A549 (cell line): ENCODE measurements around the gene WDFY1. TPM values are rescaled to one million over a fixed set of nuclear protein-coding genes. Genes with fewer than 3 reads are reported as not detected.

Experiments
- ATAC-seq, 2 experiments: fragments of 200-7000 bp in 1 of 2; fragments of >200 bp in 1 of 2; cut with Nextera tagmentation in 1 of 2; cut with Tn5 transposase in 1 of 2; 3 replicates each; pipeline versions ENCODE4 v1.8.0 to v1.9.1; 2018 to 2020; ENCODE audit warnings: mild to moderate bottlenecking in 1 of 2, moderate library complexity in 1 of 2
- CTCF ChIA-PET: fragments of 300-600 bp; sonication (Branson Sonifier 250); formaldehyde crosslinking; extraction: SDS; loops from one replicate; lab custom pipeline; 2021; ENCODE audit warnings: antibody characterized with exemption, inconsistent platforms; lab: Yijun Ruan, JAX
- POLR2A ChIA-PET: fragments of 350-600 bp; formaldehyde crosslinking; extraction: SDS; loops from one replicate; lab custom pipeline; 2021; ENCODE audit warnings: antibody characterized with exemption, inconsistent platforms; lab: Yijun Ruan, JAX
- DNase-seq, 2 experiments: peaks; one replicate each; pipeline versions ENCODE4 v3.0.0 to v3.0.0-alpha.2; 2011 to 2016; ENCODE audit warnings: low read depth in 1 of 2, low spot score in 1 of 2
- FAIRE-seq: peaks from 2 replicates; lab custom pipeline; 2011; peaks lifted over from hg19 to GRCh38; lab: Jason Lieb, UNC
- H3K27ac ChIP-seq, 2 experiments: fragments of >200 bp; sonication (Bioruptor Twin); formaldehyde crosslinking; 3 replicates each; pipeline ENCODE4 v1.5.1; 2016 to 2017
- H3K4me1 ChIP-seq: fragments of >200 bp; sonication (Bioruptor Twin); formaldehyde crosslinking; 3 replicates; pipeline ENCODE4 v1.6.1; 2016
- H3K4me2 ChIP-seq: fragments of >200 bp; sonication (Bioruptor Twin); formaldehyde crosslinking; 3 replicates; pipeline ENCODE4 v1.6.1; 2016
- H3K4me3 ChIP-seq: fragments of >200 bp; sonication (Bioruptor Twin); formaldehyde crosslinking; 3 replicates; pipeline ENCODE4 v1.5.1; 2016
- H3K9me3 ChIP-seq: fragments of >200 bp; sonication (Bioruptor Twin); formaldehyde crosslinking; 3 replicates; pipeline ENCODE4 v1.6.1; 2016
- CBX2 ChIP-seq: fragments of 200-600 bp; sonication (generic); IDR thresholded peaks from 2 replicates; pipeline ENCODE4 v1.6.1; 2016; ENCODE audit warnings: low read depth, mild to moderate bottlenecking, borderline replicate concordance
- CBX8 ChIP-seq: fragments of 200-600 bp; sonication (generic); IDR thresholded peaks from 2 replicates; pipeline ENCODE4 v1.6.1; 2016
- CEBPB ChIP-seq, 2 experiments: fragments of >200 bp in 1 of 2; sonication (Bioruptor Twin) in 1 of 2; formaldehyde crosslinking in 1 of 2; IDR thresholded peaks; 2 replicates each; pipeline ENCODE4 v1.6.1; 2012 to 2016
- EHMT2 ChIP-seq: fragments of 200-600 bp; sonication (generic); IDR thresholded peaks from 2 replicates; pipeline ENCODE4 v1.6.1; 2016; ENCODE audit warnings: antibody characterized with exemption, low read depth, mild to moderate bottlenecking, moderate library complexity
- ESRRA ChIP-seq: fragments of 150-350 bp; IDR thresholded peaks from 2 replicates; pipeline ENCODE4 v1.6.1; 2014; ENCODE audit warnings: mild to moderate bottlenecking, low read length, borderline replicate concordance
- FOSB ChIP-seq: fragments of 250-450 bp; sonication (Bioruptor Pico); IDR thresholded peaks from 2 replicates; pipeline ENCODE4 v1.5.0; 2020; ENCODE audit warnings: mild to moderate bottlenecking, moderate library complexity
- GATA3 ChIP-seq: IDR thresholded peaks from 2 replicates; pipeline ENCODE4 v1.6.1; 2012; ENCODE audit warnings: borderline replicate concordance
- HEYL ChIP-seq: fragments of 250-450 bp; sonication (Bioruptor Pico); IDR thresholded peaks from 2 replicates; pipeline ENCODE4 v1.8.0; 2021; ENCODE audit warnings: mild to moderate bottlenecking, moderate library complexity
- KDM5A ChIP-seq: fragments of 200-600 bp; sonication (generic); IDR thresholded peaks from 2 replicates; pipeline ENCODE4 v1.6.1; 2016; ENCODE audit warnings: antibody characterized with exemption, mild to moderate bottlenecking
- MAFK ChIP-seq: fragments of 450-650 bp; IDR thresholded peaks from 2 replicates; pipeline ENCODE4 v1.6.1; 2014; ENCODE audit not compliant: partially characterized antibody
- MAX ChIP-seq: IDR thresholded peaks from 2 replicates; pipeline ENCODE4 v1.6.1; 2012
- MAZ ChIP-seq: fragments of 150-350 bp; IDR thresholded peaks from 2 replicates; pipeline ENCODE4 v1.6.1; 2014; ENCODE audit warnings: antibody characterized with exemption, low read depth, low read length, borderline replicate concordance
- NPAS2 ChIP-seq: fragments of 250-450 bp; sonication (Bioruptor Pico); IDR thresholded peaks from 2 replicates; pipeline ENCODE4 v1.8.0; 2022; ENCODE audit warnings: mild to moderate bottlenecking, moderate library complexity, borderline replicate concordance
- NR3C1 ChIP-seq: fragments of >200 bp; sonication (Bioruptor Twin); formaldehyde crosslinking; IDR thresholded peaks from 3 replicates; pipeline ENCODE4 v1.6.1; 2017
- POLR2AphosphoS2 ChIP-seq: conservative IDR thresholded peaks from 2 replicates; pipeline ENCODE4 v1.6.1; 2012; ENCODE audit warnings: low read length, improper control_type of control experiment, inconsistent platforms
- RARB ChIP-seq: fragments of 250-450 bp; sonication (Bioruptor Pico); IDR thresholded peaks from 2 replicates; pipeline ENCODE4 v1.8.0; 2021; ENCODE audit warnings: mild to moderate bottlenecking, moderate library complexity
- RCOR1 ChIP-seq: fragments of 150-350 bp; IDR thresholded peaks from 2 replicates; pipeline ENCODE4 v1.6.1; 2014; ENCODE audit warnings: antibody characterized with exemption, low read length, low read depth
- RFX5 ChIP-seq: fragments of 450-650 bp; IDR thresholded peaks from 2 replicates; pipeline ENCODE4 v1.7.1; 2014; ENCODE audit warnings: antibody characterized with exemption, mild to moderate bottlenecking, moderate library complexity
- TFCP2L1 ChIP-seq: fragments of 250-450 bp; sonication (Bioruptor Pico); IDR thresholded peaks from 2 replicates; pipeline ENCODE4 v1.5.0; 2021; ENCODE audit warnings: mild to moderate bottlenecking
- TP53 ChIP-seq: fragments of 250-450 bp; sonication (Bioruptor Pico); IDR thresholded peaks from 2 replicates; pipeline ENCODE4 v1.5.0; 2021; ENCODE audit warnings: mild to moderate bottlenecking, moderate library complexity
- USF2 ChIP-seq: fragments of 450-650 bp; IDR thresholded peaks from 2 replicates; pipeline ENCODE4 v1.6.1; 2014; ENCODE audit warnings: antibody characterized with exemption
- ZC3H11A ChIP-seq: fragments of 450-650 bp; IDR thresholded peaks from 2 replicates; pipeline ENCODE4 v1.6.1; 2014; ENCODE audit warnings: antibody characterized with exemption, mild to moderate bottlenecking
- ZSCAN20 ChIP-seq: fragments of 250-450 bp; sonication (Bioruptor Pico); IDR thresholded peaks from 2 replicates; pipeline ENCODE4 v1.8.0; 2022; ENCODE audit warnings: mild to moderate bottlenecking, moderate library complexity
- WGBS: methylation state at CpG from one replicate; pipeline ENCODE4 v1.1.6; 2017; ENCODE audit errors: missing lambda C conversion rate; 5-methylcytosine and 5-hydroxymethylcytosine counted together
- polyA plus RNA-seq, 4 experiments: library from polyadenylated mRNA; depleted of rRNA in 3 of 4; stranded (reverse); fragments of >200 nt; fragmentation: RNase III in 1 of 4; extraction: RNeasy Plus Mini Kit Qiagen cat#74134 plus additional on column Dnase treatment in 1 of 4; gene quantifications; 2 replicates in 3 of 4; 3 replicates in 1 of 4; pipeline ENCODE4 v1.2.3, GENCODE V29; 2011 to 2017
- TF ChIP-seq, protein P1 (sequence below): fragments of >200 bp; sonication (Bioruptor Twin); formaldehyde crosslinking; IDR thresholded peaks from 3 replicates; pipeline ENCODE4 v1.6.1; 2016
- TF ChIP-seq, protein P2 (sequence below): fragments of 250-450 bp; sonication (Bioruptor Pico); IDR thresholded peaks from 2 replicates; pipeline ENCODE4 v1.5.0; 2021; ENCODE audit warnings: mild to moderate bottlenecking, moderate library complexity, borderline replicate concordance
- TF ChIP-seq, protein P3 (sequence below): fragments of >200 bp; sonication (Bioruptor Twin); formaldehyde crosslinking; IDR thresholded peaks from 3 replicates; pipeline ENCODE4 v1.5.1; 2016

WDFY1 gene
- polyA plus RNA-seq, 2 of the 4 experiments (the other 2 are of a cell fraction): 38.7 to 70.8 TPM

DNA sequence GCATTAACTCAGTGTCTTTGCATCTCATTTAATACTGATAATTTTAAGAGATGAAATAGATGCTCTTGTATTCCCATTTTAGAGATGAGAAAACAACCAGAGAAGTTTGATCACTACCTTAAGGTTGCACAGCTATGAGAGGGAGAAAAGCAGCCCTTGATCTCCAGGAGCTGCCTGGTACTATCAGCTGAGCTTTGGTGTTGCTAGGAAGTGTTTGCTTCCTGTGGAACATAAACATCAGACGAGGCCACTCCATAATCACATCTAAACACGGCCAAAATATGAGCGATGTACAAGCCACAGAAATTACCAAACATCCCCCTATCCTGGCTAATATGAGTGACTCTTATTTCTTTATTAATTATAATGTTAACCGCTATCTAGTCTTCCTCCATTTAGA lies 620 bp upstream of the WDFY1 start:
- Histone ChIP-seq H3K27ac (no peak overlapping the region; a peak in 1 of 6 replicates), H3K4me3 (no peak overlapping the region; the same call in 2 of the 3 replicates), H3K9me3 (no peaks in the 10 kb centered on the region), H3K4me1 (peaks cover 23% of the 10 kb centered on the region), H3K4me2 (peak overlapping the region; percentile 64)
- ATAC-seq (no peak), FAIRE-seq (no peak), DNase-seq (no peak)
- CTCF ChIA-PET: interaction anchor here (0.6 kb wide), 1 partner anchor 100 kb away, joined by 6 read pairs; no protein-coding TSS in a partner anchor
- POLR2A ChIA-PET: interaction anchor here (0.6 to 0.9 kb wide), 4 partner anchors 9 to 84 kb away, joined by 3 to 5 read pairs (median 3); no protein-coding TSS in a partner anchor
- WGBS: 90% methylated on average over 4 of the region's 4 CpGs
- TF ChIP-seq NR3C1 (no peak), USF2 (no peak), MAFK (no peak)

GRCh38 chr2:223944166-223944702 lies 901 bp downstream of the WDFY1 start:
- no peaks in the 10 kb centered on the region for H3K9me3 ChIP-seq
- ATAC-seq: peak; percentile 68 to 72
- peak overlapping the region; percentile 72 for H3K4me3 ChIP-seq
- CTCF ChIA-PET: interaction anchor here (0.8 to 0.9 kb wide), 2 partner anchors 11 to 183 kb away, joined by 3 to 4 read pairs; no protein-coding TSS in a partner anchor
- H3K4me2 ChIP-seq: peak overlapping the region; percentile 84
- no peak for FAIRE-seq
- H3K4me1 ChIP-seq: peaks cover 26% of the 10 kb centered on the region
- peak in 1 of 2 experiments; percentile 41 for DNase-seq
- 1% methylated on average over 35 of the region's 46 CpGs for WGBS
- TF ChIP-seq MAX: no peak
- TF ChIP-seq ZC3H11A: no peak
- TF ChIP-seq FOSB (CRISPR knock-in tag): no peak
- TF ChIP-seq ZSCAN20 (CRISPR knock-in tag): no peak
- no peak for TF ChIP-seq CEBPB (IDR thresholded peaks at IDR 0.05)
- no peak for TF ChIP-seq POLR2AphosphoS2
- TF ChIP-seq CBX2: no peak
- no peak for TF ChIP-seq NPAS2 (CRISPR knock-in tag)
- TF ChIP-seq, protein P1, sequence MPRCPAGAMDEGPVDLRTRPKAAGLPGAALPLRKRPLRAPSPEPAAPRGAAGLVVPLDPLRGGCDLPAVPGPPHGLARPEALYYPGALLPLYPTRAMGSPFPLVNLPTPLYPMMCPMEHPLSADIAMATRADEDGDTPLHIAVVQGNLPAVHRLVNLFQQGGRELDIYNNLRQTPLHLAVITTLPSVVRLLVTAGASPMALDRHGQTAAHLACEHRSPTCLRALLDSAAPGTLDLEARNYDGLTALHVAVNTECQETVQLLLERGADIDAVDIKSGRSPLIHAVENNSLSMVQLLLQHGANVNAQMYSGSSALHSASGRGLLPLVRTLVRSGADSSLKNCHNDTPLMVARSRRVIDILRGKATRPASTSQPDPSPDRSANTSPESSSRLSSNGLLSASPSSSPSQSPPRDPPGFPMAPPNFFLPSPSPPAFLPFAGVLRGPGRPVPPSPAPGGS: no peak
- TF ChIP-seq KDM5A: no peak
- POLR2A ChIA-PET: interaction anchor here (1.1 kb wide), 1 partner anchor 83 kb away, joined by 7 read pairs; no protein-coding TSS in a partner anchor
- peak overlapping the region; percentile 93 to 99 for H3K27ac ChIP-seq

GRCh38 chr2:223943561-223944008 lies 1.6 kb downstream of the WDFY1 start:
- POLR2A ChIA-PET: interaction anchor here (1.1 kb wide), 1 partner anchor 82 kb away, joined by 7 read pairs; no protein-coding TSS in a partner anchor
- H3K4me3 ChIP-seq: peak overlapping the region; percentile 72
- H3K4me1 ChIP-seq: peaks cover 29% of the 10 kb centered on the region
- WGBS: 4% methylated on average over 7 of the region's 7 CpGs
- peak overlapping the region; percentile 84 for H3K4me2 ChIP-seq
- DNase-seq (peak; percentile 46 to 52), FAIRE-seq (no peak), ATAC-seq (peak; percentile 35 to 50; a peak in 3 of 6 replicates)
- CTCF ChIA-PET: interaction anchor here (0.5 to 0.9 kb wide), 4 partner anchors 12 to 1036 kb away, joined by 3 to 4 read pairs (median 3); no protein-coding TSS in a partner anchor
- no peaks in the 10 kb centered on the region for H3K9me3 ChIP-seq
- peak overlapping the region; percentile 93 to 99 for H3K27ac ChIP-seq
- TF ChIP-seq MAZ (no peak), EHMT2 (no peak), TP53 (CRISPR knock-in tag) (no peak), RFX5 (no peak), GATA3 (no peak), CBX8 (no peak), ESRRA (no peak), TFCP2L1 (CRISPR knock-in tag) (no peak), RCOR1 (no peak), HEYL (CRISPR knock-in tag) (no peak), KDM5A (no peak), RARB (no peak)
- TF ChIP-seq, protein P2, sequence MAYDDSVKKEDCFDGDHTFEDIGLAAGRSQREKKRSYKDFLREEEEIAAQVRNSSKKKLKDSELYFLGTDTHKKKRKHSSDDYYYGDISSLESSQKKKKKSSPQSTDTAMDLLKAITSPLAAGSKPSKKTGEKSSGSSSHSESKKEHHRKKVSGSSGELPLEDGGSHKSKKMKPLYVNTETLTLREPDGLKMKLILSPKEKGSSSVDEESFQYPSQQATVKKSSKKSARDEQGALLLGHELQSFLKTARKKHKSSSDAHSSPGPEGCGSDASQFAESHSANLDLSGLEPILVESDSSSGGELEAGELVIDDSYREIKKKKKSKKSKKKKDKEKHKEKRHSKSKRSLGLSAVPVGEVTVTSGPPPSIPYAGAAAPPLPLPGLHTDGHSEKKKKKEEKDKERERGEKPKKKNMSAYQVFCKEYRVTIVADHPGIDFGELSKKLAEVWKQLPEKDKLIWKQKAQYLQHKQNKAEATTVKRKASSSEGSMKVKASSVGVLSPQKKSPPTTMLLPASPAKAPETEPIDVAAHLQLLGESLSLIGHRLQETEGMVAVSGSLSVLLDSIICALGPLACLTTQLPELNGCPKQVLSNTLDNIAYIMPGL: no peak
- TF ChIP-seq, protein P3, sequence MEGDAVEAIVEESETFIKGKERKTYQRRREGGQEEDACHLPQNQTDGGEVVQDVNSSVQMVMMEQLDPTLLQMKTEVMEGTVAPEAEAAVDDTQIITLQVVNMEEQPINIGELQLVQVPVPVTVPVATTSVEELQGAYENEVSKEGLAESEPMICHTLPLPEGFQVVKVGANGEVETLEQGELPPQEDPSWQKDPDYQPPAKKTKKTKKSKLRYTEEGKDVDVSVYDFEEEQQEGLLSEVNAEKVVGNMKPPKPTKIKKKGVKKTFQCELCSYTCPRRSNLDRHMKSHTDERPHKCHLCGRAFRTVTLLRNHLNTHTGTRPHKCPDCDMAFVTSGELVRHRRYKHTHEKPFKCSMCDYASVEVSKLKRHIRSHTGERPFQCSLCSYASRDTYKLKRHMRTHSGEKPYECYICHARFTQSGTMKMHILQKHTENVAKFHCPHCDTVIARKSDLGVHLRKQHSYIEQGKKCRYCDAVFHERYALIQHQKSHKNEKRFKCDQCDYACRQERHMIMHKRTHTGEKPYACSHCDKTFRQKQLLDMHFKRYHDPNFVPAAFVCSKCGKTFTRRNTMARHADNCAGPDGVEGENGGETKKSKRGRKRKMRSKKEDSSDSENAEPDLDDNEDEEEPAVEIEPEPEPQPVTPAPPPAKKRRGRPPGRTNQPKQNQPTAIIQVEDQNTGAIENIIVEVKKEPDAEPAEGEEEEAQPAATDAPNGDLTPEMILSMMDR: no peak
